Panc1 (cell line): ENCODE measurements around the gene TBC1D2B.

Experiments used
- POLR2AphosphoS5 ChIP-seq: IDR thresholded peaks from 2 replicates; pipeline ENCODE4 v1.6.1; 2012; ENCODE audit warnings: mild to moderate bottlenecking, low read depth, low read length, moderate library complexity
- SIN3A ChIP-seq: IDR thresholded peaks from 2 replicates; pipeline ENCODE4 v1.6.1; 2012; ENCODE audit warnings: low read depth, mild to moderate bottlenecking, low read length, moderate library complexity, borderline replicate concordance; ENCODE audit not compliant: insufficient read depth
- TF ChIP-seq, protein P1 (sequence below): fragments of 450-650 bp; IDR thresholded peaks from 2 replicates; pipeline ENCODE4 v1.5.1; 2017; ENCODE audit warnings: mild to moderate bottlenecking
- TF ChIP-seq, protein P2 (sequence below), 2 experiments: IDR thresholded peaks; 2 replicates each; pipeline ENCODE4 v1.6.1; 2011 to 2012; ENCODE audit warnings: low read depth in 2 of 2, control low read depth in 1 of 2, low read length in 1 of 2, mild to moderate bottlenecking in 1 of 2, moderate library complexity in 1 of 2; ENCODE audit not compliant: insufficient read depth in 1 of 2

GRCh38 chr15:78087951-78088772 is 10.7 kb upstream of the TBC1D2B start:
- TF ChIP-seq, protein P1, sequence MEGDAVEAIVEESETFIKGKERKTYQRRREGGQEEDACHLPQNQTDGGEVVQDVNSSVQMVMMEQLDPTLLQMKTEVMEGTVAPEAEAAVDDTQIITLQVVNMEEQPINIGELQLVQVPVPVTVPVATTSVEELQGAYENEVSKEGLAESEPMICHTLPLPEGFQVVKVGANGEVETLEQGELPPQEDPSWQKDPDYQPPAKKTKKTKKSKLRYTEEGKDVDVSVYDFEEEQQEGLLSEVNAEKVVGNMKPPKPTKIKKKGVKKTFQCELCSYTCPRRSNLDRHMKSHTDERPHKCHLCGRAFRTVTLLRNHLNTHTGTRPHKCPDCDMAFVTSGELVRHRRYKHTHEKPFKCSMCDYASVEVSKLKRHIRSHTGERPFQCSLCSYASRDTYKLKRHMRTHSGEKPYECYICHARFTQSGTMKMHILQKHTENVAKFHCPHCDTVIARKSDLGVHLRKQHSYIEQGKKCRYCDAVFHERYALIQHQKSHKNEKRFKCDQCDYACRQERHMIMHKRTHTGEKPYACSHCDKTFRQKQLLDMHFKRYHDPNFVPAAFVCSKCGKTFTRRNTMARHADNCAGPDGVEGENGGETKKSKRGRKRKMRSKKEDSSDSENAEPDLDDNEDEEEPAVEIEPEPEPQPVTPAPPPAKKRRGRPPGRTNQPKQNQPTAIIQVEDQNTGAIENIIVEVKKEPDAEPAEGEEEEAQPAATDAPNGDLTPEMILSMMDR, result no peak
- no peak for TF ChIP-seq POLR2AphosphoS5
- TF ChIP-seq, protein P2, sequence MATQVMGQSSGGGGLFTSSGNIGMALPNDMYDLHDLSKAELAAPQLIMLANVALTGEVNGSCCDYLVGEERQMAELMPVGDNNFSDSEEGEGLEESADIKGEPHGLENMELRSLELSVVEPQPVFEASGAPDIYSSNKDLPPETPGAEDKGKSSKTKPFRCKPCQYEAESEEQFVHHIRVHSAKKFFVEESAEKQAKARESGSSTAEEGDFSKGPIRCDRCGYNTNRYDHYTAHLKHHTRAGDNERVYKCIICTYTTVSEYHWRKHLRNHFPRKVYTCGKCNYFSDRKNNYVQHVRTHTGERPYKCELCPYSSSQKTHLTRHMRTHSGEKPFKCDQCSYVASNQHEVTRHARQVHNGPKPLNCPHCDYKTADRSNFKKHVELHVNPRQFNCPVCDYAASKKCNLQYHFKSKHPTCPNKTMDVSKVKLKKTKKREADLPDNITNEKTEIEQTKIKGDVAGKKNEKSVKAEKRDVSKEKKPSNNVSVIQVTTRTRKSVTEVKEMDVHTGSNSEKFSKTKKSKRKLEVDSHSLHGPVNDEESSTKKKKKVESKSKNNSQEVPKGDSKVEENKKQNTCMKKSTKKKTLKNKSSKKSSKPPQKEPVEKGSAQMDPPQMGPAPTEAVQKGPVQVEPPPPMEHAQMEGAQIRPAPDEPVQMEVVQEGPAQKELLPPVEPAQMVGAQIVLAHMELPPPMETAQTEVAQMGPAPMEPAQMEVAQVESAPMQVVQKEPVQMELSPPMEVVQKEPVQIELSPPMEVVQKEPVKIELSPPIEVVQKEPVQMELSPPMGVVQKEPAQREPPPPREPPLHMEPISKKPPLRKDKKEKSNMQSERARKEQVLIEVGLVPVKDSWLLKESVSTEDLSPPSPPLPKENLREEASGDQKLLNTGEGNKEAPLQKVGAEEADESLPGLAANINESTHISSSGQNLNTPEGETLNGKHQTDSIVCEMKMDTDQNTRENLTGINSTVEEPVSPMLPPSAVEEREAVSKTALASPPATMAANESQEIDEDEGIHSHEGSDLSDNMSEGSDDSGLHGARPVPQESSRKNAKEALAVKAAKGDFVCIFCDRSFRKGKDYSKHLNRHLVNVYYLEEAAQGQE (IDR thresholded peaks at IDR 0.05; ENCODE audit: insufficient read depth in 1 of 2, low read depth in 2 of 2, low read length in 1 of 2), result no peak
- TF ChIP-seq SIN3A, result no peak
